DOHH2 (cell line): Measurements from ENCODE around the gene CCBE1.

Experiments
- CTCF ChIP-seq: fragments of 200-600 bp; sonication (generic); IDR thresholded peaks from one replicate; pipeline ENCODE4 v1.5.1; 2014; ENCODE audit warnings: antibody characterized with exemption, mild to moderate bottlenecking, low read depth, low read length; ENCODE audit not compliant: poor library complexity, severe bottlenecking
- EZH2phosphoT487 ChIP-seq: fragments of 200-600 bp; sonication (generic); IDR thresholded peaks from 2 replicates; pipeline ENCODE4 v1.6.1; 2017; ENCODE audit warnings: borderline replicate concordance, mild to moderate bottlenecking, antibody characterized with exemption, low read length, moderate library complexity, mixed read lengths

- TF ChIP-seq CTCF (no peak), EZH2phosphoT487 (no peak)
These were observed 76.2 kb downstream of the CCBE1 start for GRCh38 chr18:59621027-59621426.
